GM12873 (cell line): ENCODE measurements around the gene SEMA6B.

Experiments
- TF ChIP-seq, protein P1 (sequence below): IDR thresholded peaks from 2 replicates; pipeline ENCODE4 v1.5.1; 2012; ENCODE audit warnings: low read depth, mild to moderate bottlenecking, moderate library complexity, low read length, control low read depth; ENCODE audit not compliant: insufficient read depth; ENCODE audit errors: missing control alignments

SEMA6B gene

DNA sequence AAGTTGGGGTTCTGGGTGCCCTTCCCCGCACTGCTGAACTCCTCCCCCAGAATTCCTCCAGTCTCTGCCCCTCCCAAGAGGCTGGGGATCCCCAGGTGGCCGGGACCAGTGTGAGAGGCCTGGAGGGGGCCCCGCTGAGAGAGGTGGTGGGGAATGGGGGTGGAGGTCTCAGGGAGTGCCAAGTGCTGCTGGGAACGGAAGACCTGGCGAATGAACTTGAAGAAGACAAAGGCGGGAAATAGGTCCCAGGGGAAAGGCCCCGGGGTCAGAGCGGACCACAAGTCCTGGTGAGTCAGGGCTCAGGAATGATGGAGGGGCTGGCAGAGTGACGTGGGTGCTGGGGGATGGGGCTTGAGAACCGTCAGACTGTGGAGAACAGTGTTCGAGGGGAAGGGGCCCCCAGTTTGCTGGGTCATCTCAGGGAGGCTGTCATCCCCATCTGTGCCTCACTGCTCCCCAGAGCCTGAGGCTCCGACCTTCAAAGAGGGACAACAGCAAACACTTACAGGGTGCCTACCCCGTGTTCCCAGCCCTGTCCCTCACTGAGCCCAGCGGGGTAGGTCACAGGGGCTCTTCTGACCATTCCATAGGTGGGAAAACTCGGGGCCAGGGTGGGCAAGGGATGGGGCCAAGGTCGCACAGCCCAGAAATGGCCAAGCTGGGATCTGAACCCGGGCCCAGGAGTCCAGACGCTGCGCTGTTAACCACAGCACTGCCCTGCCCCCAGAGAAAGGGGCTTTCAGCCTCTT, 16.0 kb upstream of the SEMA6B start:
- TF ChIP-seq, protein P1, sequence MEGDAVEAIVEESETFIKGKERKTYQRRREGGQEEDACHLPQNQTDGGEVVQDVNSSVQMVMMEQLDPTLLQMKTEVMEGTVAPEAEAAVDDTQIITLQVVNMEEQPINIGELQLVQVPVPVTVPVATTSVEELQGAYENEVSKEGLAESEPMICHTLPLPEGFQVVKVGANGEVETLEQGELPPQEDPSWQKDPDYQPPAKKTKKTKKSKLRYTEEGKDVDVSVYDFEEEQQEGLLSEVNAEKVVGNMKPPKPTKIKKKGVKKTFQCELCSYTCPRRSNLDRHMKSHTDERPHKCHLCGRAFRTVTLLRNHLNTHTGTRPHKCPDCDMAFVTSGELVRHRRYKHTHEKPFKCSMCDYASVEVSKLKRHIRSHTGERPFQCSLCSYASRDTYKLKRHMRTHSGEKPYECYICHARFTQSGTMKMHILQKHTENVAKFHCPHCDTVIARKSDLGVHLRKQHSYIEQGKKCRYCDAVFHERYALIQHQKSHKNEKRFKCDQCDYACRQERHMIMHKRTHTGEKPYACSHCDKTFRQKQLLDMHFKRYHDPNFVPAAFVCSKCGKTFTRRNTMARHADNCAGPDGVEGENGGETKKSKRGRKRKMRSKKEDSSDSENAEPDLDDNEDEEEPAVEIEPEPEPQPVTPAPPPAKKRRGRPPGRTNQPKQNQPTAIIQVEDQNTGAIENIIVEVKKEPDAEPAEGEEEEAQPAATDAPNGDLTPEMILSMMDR = no peak

DNA sequence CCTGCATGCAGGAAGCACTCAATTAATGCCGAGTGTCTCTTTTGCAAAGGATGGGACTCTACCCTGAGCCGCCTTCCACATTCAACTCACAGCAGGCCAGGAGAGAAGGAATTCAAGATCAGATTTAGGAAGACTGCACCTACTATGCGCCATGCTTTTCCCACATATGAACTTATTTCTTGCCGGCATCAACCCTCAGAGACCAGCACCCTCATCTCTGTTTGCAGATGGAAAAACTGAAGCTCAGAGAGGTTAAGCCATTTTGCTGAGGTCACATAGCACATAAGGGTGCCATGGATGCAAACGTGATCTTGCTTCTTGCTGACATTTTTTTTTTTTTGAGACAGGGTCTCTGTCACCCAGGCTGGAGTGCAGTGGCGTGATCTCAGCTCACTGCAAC, 14.2 kb upstream of the SEMA6B start:
- TF ChIP-seq, protein P1 = no peak

DNA sequence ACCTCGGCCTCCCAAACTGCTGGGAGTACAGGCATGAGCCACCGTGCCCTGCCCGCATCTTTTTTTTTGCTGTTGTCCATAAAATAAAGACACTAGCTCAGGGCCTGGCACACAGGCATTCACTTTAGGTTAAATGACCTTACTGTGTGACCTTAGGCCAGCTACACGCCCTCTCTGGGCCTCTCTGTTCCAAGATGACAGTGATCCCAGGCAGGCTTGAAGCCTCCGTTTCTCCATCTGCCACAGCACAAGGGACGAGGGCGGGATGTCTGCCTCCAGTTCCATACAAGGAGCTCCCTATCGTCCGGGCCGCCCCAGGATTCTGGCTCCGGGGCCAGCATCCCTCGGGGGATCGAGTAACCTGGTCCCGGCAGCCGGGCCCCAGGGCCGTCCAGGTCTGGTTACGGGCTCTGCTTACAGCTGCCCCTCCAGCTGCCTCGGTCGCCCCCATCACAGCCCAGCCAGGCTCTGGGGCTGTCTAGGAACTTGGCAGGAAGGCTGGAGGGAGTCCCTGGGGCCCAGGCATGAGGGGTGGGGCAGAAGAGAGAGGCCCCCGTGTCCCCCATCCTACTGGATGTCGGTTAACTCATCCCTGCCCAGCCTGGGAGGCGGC, 11.9 kb upstream of the SEMA6B start:
- TF ChIP-seq, protein P1 = no peak

DNA sequence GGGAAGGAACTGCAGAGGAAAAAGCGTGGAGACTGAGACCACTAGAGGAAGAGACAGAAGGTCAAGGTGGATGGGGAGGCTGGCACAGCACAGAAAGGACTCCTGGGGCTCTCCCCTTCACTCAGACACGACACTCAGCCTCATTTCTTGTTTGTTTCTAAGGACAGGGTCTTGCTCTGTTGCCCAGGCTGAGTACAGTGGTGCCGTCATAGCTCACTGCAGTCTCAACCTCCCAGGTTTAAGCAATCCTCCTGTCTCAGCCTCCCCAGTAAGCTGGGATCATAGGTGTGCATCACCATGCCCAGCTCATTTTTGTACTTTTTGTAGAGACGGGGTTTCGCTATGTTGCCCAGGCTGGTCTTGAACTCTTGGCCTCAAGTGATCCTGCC, 11.4 kb upstream of the SEMA6B start:
- TF ChIP-seq, protein P1 = no peak

DNA sequence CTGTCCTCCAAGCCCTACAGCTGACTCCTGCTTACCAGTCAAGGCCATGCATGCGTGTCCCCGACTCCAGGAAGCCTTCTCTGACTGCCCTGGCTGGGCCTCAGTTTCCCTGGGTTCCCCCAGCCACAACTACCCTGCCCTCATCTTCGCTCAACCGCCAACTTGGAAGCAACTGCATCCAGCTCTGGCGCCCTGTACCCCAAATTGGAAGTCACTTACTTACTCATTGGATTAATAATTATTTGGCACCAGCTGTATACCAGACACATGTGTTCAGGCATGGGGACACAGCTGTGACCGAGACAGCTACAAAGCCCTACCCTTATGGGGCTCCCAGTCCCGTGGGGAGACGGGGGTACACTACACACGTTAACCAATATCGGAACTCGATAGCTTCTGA, 10.9 kb upstream of the SEMA6B start:
- TF ChIP-seq, protein P1 = no peak

DNA sequence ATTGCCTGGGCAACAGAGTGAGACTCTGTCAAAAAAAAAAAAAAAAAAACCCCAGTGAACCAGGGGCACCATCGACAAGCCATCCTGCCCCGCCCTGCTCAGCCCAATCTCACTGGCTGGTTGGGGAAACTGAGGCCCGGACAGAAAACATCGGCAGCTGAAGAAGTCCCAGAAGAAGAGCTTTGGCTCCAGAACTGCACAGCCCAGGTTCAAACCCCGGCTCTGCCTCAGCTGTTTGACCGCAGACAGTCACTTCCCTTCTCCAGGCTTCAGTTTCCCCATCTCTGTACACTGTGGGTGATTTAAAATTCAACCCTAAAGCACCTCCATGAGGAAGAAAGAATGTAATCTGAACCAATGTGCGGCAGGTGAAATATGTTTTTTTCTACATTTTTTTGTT, 9.4 kb upstream of the SEMA6B start:
- TF ChIP-seq, protein P1 = no peak

DNA sequence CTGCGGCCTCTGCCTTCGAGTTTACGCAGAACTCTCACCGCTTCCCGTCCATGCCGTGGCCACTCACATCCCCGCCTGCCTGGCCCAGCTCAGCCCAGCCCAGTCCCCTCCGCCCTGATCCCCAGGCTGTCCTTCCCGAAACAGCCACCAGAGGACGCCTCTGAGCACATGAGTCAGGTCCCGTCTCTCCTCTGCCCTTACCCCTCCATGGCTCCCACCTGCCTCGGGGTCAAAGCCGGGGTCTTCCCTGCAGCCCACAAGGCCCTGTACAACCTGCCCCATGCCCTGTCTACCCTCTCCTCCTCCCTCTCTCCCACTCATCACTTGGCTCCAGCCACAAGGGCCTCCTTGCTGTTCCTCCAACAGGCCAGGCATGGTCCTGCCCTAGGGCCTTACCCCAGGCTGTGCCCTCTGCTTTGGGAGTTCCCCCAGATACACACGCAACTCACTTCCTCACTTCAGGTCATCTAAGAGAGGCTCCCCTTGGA, 8.1 kb upstream of the SEMA6B start:
- TF ChIP-seq, protein P1 = peak; percentile 96
